Keratinocyte (primary cell): ENCODE data around the gene DCLK1. TPM values are rescaled to one million over a fixed set of nuclear protein-coding genes. Genes with fewer than 3 reads are reported as not detected.

Experiments used
- DNase-seq: peaks from one replicate; pipeline ENCODE4 v3.0.0-alpha.2; 2011; ENCODE audit warnings: low read depth, missing footprints, low spot score
- FAIRE-seq: peaks from 2 replicates; lab custom pipeline; 2011; peaks lifted over from hg19 to GRCh38; lab: Jason Lieb, UNC
- H2AFZ ChIP-seq: 2 replicates; pipeline ENCODE4 v1.6.0; 2012; ENCODE audit warnings: low read length, control low read depth, inconsistent platforms; ENCODE audit not compliant: control insufficient read depth
- H3K27ac ChIP-seq: 2 replicates; pipeline ENCODE4 v1.5.1; 2011; ENCODE audit warnings: low read length; ENCODE audit not compliant: control insufficient read depth, insufficient read depth
- H3K27me3 ChIP-seq: 3 replicates; pipeline ENCODE4 v1.6.0; 2011; ENCODE audit warnings: low read length; ENCODE audit not compliant: control insufficient read depth, insufficient read depth; ENCODE audit errors: extremely low read depth
- H3K36me3 ChIP-seq, 2 experiments: 2 replicates in 1 of 2; 3 replicates in 1 of 2; pipeline ENCODE4 v1.5.1; 2011; ENCODE audit warnings: low read length in 2 of 2, mild to moderate bottlenecking in 1 of 2; ENCODE audit not compliant: control insufficient read depth in 2 of 2, insufficient read depth in 2 of 2; ENCODE audit errors: extremely low read depth in 1 of 2
- H3K4me1 ChIP-seq: 3 replicates; pipeline ENCODE4 v1.5.1; 2011; ENCODE audit warnings: low read length; ENCODE audit not compliant: control insufficient read depth, insufficient read depth; ENCODE audit errors: extremely low read depth
- H3K4me2 ChIP-seq: 3 replicates; pipeline ENCODE4 v1.6.0; 2011; ENCODE audit warnings: low read depth, low read length; ENCODE audit not compliant: control insufficient read depth, insufficient read depth; ENCODE audit errors: extremely low read depth
- H3K4me3 ChIP-seq, 3 experiments: fragments of 200-600 bp in 1 of 3; sonication (generic) in 1 of 3; 2 replicates in 2 of 3; 3 replicates in 1 of 3; pipeline ENCODE4 v1.5.1; 2011 to 2016; ENCODE audit warnings: low read length in 3 of 3, mild to moderate bottlenecking in 3 of 3, control low read depth in 2 of 3, inconsistent platforms in 1 of 3, low read depth in 1 of 3, mixed read lengths in 1 of 3, mixed run types in 1 of 3, moderate library complexity in 1 of 3; ENCODE audit not compliant: control insufficient read depth in 2 of 3, insufficient read depth in 2 of 3; ENCODE audit errors: extremely low read depth in 1 of 3
- H3K79me2 ChIP-seq: 2 replicates; pipeline ENCODE4 v1.6.0; 2012; ENCODE audit warnings: low read length; ENCODE audit not compliant: control insufficient read depth, insufficient read depth
- H3K9ac ChIP-seq: 3 replicates; pipeline ENCODE4 v1.6.0; 2011; ENCODE audit warnings: low read length; ENCODE audit not compliant: control insufficient read depth, insufficient read depth; ENCODE audit errors: extremely low read depth
- H3K9me1 ChIP-seq: 3 replicates; pipeline ENCODE4 v1.6.0; 2011; ENCODE audit warnings: low read length; ENCODE audit not compliant: control insufficient read depth, insufficient read depth; ENCODE audit errors: extremely low read depth
- H3K9me3 ChIP-seq: 2 replicates; pipeline ENCODE4 v1.5.1; 2012; ENCODE audit warnings: low read depth, low read length; ENCODE audit not compliant: control insufficient read depth
- H4K20me1 ChIP-seq: 3 replicates; pipeline ENCODE4 v1.6.0; 2011; ENCODE audit warnings: low read length; ENCODE audit not compliant: control insufficient read depth, insufficient read depth; ENCODE audit errors: extremely low read depth
- EZH2 ChIP-seq: IDR thresholded peaks from one replicate; pipeline ENCODE4 v1.6.1; 2012; ENCODE audit warnings: inconsistent platforms, mild to moderate bottlenecking, low read length, moderate library complexity
- dilution Hi-C: fragments of 300-500 bp; cut with MboI; formaldehyde crosslinking; loops from one replicate; pipeline ENCODE4 v1.7.0; 2020; ENCODE audit warnings: low sequenced_read_pairs; ENCODE audit not compliant: extremely low pct_ligation_motif_present
- polyA plus RNA-seq, 5 experiments: library from polyadenylated mRNA; depleted of rRNA in 3 of 5; stranded (reverse) in 3 of 5; stranded (forward) in 1 of 5; unstranded in 1 of 5; fragments of >200 nt; gene quantifications; 1 replicate in 1 of 5; 2 replicates in 3 of 5; 3 replicates in 1 of 5; pipeline versions ENCODE4 v1.2.1 to v1.2.3, GENCODE V29; 2011 to 2012; ENCODE audit warnings: missing spikeins in 2 of 5, low read depth in 1 of 5, low replicate concordance in 1 of 5
- TF ChIP-seq, protein P1 (sequence below), 3 experiments: IDR thresholded peaks in 1 of 3; conservative IDR thresholded peaks in 1 of 3; optimal IDR thresholded peaks in 1 of 3; 2 replicates in 2 of 3; 3 replicates in 1 of 3; pipeline versions ENCODE3 to v1.5.1; 2011; ENCODE audit warnings: low read length in 3 of 3, mild to moderate bottlenecking in 3 of 3, moderate library complexity in 2 of 3, control low read depth in 1 of 3, inconsistent platforms in 1 of 3; ENCODE audit not compliant: insufficient read depth in 2 of 3; ENCODE audit errors: extremely low read depth in 1 of 3

Gene DCLK1
- polyA plus RNA-seq, 1 donor (not counting 4 experiments of a cell fraction or from before 2014, with no cell fraction given): 0.04 TPM

DNA sequence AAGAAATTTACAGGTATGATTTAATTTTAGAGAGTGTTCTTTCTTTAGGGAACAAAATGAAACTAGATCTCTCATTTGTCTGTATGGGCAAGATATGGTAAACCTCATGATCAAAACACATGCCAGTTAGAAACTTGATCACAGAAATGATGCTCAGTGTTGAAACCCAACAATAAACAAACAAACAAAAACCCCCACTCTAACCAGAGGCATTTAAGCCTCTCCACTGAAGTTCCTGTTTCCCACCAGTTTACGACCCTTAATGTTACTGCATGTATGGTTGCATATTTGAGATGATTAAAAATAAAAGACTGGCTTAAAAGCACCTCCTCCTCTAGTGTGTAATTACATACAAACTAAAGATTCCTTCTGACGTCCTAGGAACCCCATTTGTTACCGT is 361.4 kb downstream of the DCLK1 start:
- no peak for TF ChIP-seq EZH2
- TF ChIP-seq, protein P1, sequence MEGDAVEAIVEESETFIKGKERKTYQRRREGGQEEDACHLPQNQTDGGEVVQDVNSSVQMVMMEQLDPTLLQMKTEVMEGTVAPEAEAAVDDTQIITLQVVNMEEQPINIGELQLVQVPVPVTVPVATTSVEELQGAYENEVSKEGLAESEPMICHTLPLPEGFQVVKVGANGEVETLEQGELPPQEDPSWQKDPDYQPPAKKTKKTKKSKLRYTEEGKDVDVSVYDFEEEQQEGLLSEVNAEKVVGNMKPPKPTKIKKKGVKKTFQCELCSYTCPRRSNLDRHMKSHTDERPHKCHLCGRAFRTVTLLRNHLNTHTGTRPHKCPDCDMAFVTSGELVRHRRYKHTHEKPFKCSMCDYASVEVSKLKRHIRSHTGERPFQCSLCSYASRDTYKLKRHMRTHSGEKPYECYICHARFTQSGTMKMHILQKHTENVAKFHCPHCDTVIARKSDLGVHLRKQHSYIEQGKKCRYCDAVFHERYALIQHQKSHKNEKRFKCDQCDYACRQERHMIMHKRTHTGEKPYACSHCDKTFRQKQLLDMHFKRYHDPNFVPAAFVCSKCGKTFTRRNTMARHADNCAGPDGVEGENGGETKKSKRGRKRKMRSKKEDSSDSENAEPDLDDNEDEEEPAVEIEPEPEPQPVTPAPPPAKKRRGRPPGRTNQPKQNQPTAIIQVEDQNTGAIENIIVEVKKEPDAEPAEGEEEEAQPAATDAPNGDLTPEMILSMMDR (optimal IDR thresholded peaks at IDR 0.05 in 1 of 3, IDR thresholded peaks at IDR 0.05 in 1 of 3, conservative IDR thresholded peaks at IDR 0.05 in 1 of 3; ENCODE audit: extremely low read depth in 1 of 3, insufficient read depth in 2 of 3, low read length in 3 of 3): no peak
- Histone ChIP-seq H3K27me3 (no peaks in the 10 kb centered on the region), H3K9me3 (peaks cover 3% of the 10 kb centered on the region), H3K4me3 (no peak overlapping the region), H3K4me2 (no peak overlapping the region), H3K27ac (no peak overlapping the region), H3K4me1 (no peaks in the 10 kb centered on the region), H2AFZ (no peak overlapping the region), H3K9ac (no peak overlapping the region), H3K36me3 (no peaks in the 10 kb centered on the region), H3K9me1 (no peaks in the 10 kb centered on the region), H3K79me2 (no peaks in the 10 kb centered on the region), H4K20me1 (no peaks in the 10 kb centered on the region)
- FAIRE-seq (no peak), DNase-seq (no peak)
- dilution Hi-C loops: no loop called here

DNA sequence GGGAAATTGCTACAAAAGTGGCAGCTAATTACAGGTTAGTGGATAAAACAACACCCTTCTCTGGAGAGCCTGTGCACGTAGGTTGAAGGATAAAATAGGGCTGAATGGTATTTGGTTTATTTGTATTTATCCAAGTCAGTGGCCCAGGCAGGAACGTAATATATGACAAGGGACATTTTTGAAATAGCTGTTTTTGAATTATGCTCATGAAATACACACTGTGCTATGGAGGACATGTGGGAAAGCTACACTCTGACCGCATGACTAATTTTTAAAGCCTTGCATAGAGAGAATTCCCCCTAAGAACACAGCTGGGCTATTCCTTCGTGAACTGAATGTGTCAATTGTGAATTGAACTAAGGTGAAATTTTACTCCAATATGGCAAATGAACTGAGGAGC is 362.6 kb downstream of the DCLK1 start:
- H3K4me1 ChIP-seq: no peaks in the 10 kb centered on the region
- H3K9me3 ChIP-seq: peaks cover 5% of the 10 kb centered on the region
- no peaks in the 10 kb centered on the region for H3K9me1 ChIP-seq
- TF ChIP-seq, protein P1 (optimal IDR thresholded peaks at IDR 0.05 in 1 of 3, IDR thresholded peaks at IDR 0.05 in 1 of 3, conservative IDR thresholded peaks at IDR 0.05 in 1 of 3; ENCODE audit: extremely low read depth in 1 of 3, insufficient read depth in 2 of 3, low read length in 3 of 3): no peak
- no peak for TF ChIP-seq EZH2
- no peaks in the 10 kb centered on the region for H3K79me2 ChIP-seq
- H3K27me3 ChIP-seq: no peaks in the 10 kb centered on the region
- no peak overlapping the region for H3K9ac ChIP-seq
- FAIRE-seq (no peak), DNase-seq (no peak)
- no peaks in the 10 kb centered on the region for H3K36me3 ChIP-seq
- H3K4me2 ChIP-seq: no peak overlapping the region
- no peak overlapping the region for H3K27ac ChIP-seq
- no peak overlapping the region for H2AFZ ChIP-seq
- no peak overlapping the region for H3K4me3 ChIP-seq
- dilution Hi-C loops: no loop called here
- H4K20me1 ChIP-seq: no peaks in the 10 kb centered on the region
